B cell (primary cell): ENCODE results near the gene PCDHA1. TPM values are rescaled to one million over a fixed set of nuclear protein-coding genes. Genes with fewer than 3 reads are reported as not detected.
"Not testable (repeated sequence)": the region's sequence is repeated elsewhere in the genome, so short reads cannot be mapped to it uniquely, and the experiment has no call there.

Source experiments
- ATAC-seq: fragments of 200-7000 bp; cut with Tn5 transposase; one replicate; pipeline ENCODE4 v1.10.0; 2021; ENCODE audit warnings: low read depth, mild to moderate bottlenecking, moderate number of reproducible peaks, moderate library complexity
- CTCF ChIA-PET: fragments of 350-600 bp; sonication (Branson Sonifier 250); formaldehyde crosslinking; loops from one replicate; lab custom pipeline; 2021; ENCODE audit warnings: antibody characterized with exemption, inconsistent platforms; lab: Charles Lee
- POLR2A ChIA-PET: fragments of 350-600 bp; sonication (Branson Sonifier 250); formaldehyde crosslinking; loops from one replicate; lab custom pipeline; 2021; ENCODE audit warnings: antibody characterized with exemption; lab: Charles Lee
- DNase-seq: peaks from one replicate; pipeline ENCODE4 v3.0.0; 2013
- H2AFZ ChIP-seq: 2 replicates; pipeline ENCODE4 v1.6.1; 2012; ENCODE audit warnings: mild to moderate bottlenecking, low read depth, low read length; ENCODE audit not compliant: insufficient read depth, poor library complexity, severe bottlenecking
- H3K27ac ChIP-seq, 2 donors: 1 replicate in 1 of 2; 2 replicates in 1 of 2; pipeline ENCODE4 v1.5.1; 2012 to 2013; ENCODE audit warnings: low read length in 2 of 2, mild to moderate bottlenecking in 2 of 2, moderate library complexity in 1 of 2
- H3K27me3 ChIP-seq, 4 experiments: fragments of 200-600 bp in 1 of 4; sonication (generic) in 1 of 4; replicated peaks in 1 of 4; 1 replicate in 2 of 4; 2 replicates in 2 of 4; pipeline versions ENCODE4 v1.6.1 to v1.7.0; 2013 to 2016; ENCODE audit warnings: low read length in 3 of 4, mild to moderate bottlenecking in 2 of 4, mixed read lengths in 1 of 4, moderate library complexity in 1 of 4; ENCODE audit not compliant: insufficient read depth in 4 of 4, control insufficient read depth in 3 of 4; ENCODE audit errors: control extremely low read depth in 1 of 4
- H3K36me3 ChIP-seq, 2 experiments: replicated peaks in 1 of 2; 1 replicate in 1 of 2; 2 replicates in 1 of 2; pipeline versions ENCODE4 v1.6.1 to v1.7.1; 2013; ENCODE audit warnings: low read length in 1 of 2; ENCODE audit not compliant: insufficient read depth in 2 of 2, control insufficient read depth in 1 of 2; ENCODE audit errors: control extremely low read depth in 1 of 2, extremely low read depth in 1 of 2
- H3K4me1 ChIP-seq, 2 donors: fragments of 200-600 bp in 1 of 2; sonication (generic) in 1 of 2; 1 replicate in 1 of 2; 2 replicates in 1 of 2; pipeline versions ENCODE4 v1.5.1 to v1.6.1; 2013 to 2017; ENCODE audit warnings: low read length in 2 of 2; ENCODE audit not compliant: control insufficient read depth in 2 of 2, insufficient read depth in 2 of 2
- H3K4me2 ChIP-seq: replicated peaks from 2 replicates; pipeline ENCODE3; 2012; ENCODE audit warnings: mild to moderate bottlenecking, low read depth, low read length; ENCODE audit not compliant: poor library complexity, severe bottlenecking
- H3K4me3 ChIP-seq, 5 experiments: fragments of 200-600 bp in 1 of 5; sonication (generic) in 1 of 5; 1 replicate in 3 of 5; 2 replicates in 2 of 5; pipeline versions ENCODE4 v1.5.1 to v1.7.0; 2011 to 2016; ENCODE audit warnings: low read length in 4 of 5, mild to moderate bottlenecking in 4 of 5, low read depth in 2 of 5, control low read depth in 1 of 5, moderate library complexity in 1 of 5; ENCODE audit not compliant: insufficient read depth in 1 of 5; ENCODE audit errors: control extremely low read depth in 1 of 5, extremely low read depth in 1 of 5
- H3K79me2 ChIP-seq: fragments of 200-600 bp; sonication (generic); one replicate; pipeline ENCODE4 v1.6.0; 2016; ENCODE audit warnings: low read length; ENCODE audit not compliant: control insufficient read depth, insufficient read depth
- H3K9ac ChIP-seq: fragments of 200-600 bp; sonication (generic); 2 replicates; pipeline ENCODE4 v1.6.1; 2017; ENCODE audit warnings: mild to moderate bottlenecking, low read length, moderate library complexity
- H3K9me3 ChIP-seq, 3 donors: one replicate each; pipeline versions ENCODE4 v1.6.1 to v1.7.1; 2013; ENCODE audit warnings: low read length in 2 of 3; ENCODE audit not compliant: control insufficient read depth in 2 of 3, insufficient read depth in 1 of 3; ENCODE audit errors: control extremely low read depth in 1 of 3
- H4K20me1 ChIP-seq: 2 replicates; pipeline ENCODE4 v1.6.0; 2012; ENCODE audit warnings: mild to moderate bottlenecking, low read length; ENCODE audit not compliant: insufficient read depth, control insufficient read depth, poor library complexity, severe bottlenecking
- H3K27ac Mint-ChIP-seq: one replicate; pipeline ENCODE4 v1.8.0; 2021; ENCODE audit warnings: mixed read lengths
- H3K27me3 Mint-ChIP-seq: one replicate; pipeline ENCODE4 v1.8.0; 2021; ENCODE audit warnings: mixed read lengths
- H3K4me1 Mint-ChIP-seq: one replicate; pipeline ENCODE4 v1.8.0; 2021; ENCODE audit warnings: mixed read lengths
- H3K4me3 Mint-ChIP-seq: one replicate; pipeline ENCODE4 v1.8.0; 2021; ENCODE audit warnings: mixed read lengths
- H3K9me3 Mint-ChIP-seq: one replicate; pipeline ENCODE4 v1.8.0; 2022; ENCODE audit warnings: mixed read lengths; ENCODE audit not compliant: insufficient read depth
- CTCF ChIP-seq: fragments of 200-600 bp; IDR thresholded peaks from one replicate; pipeline ENCODE4 v1.8.0; 2022; ENCODE audit warnings: antibody characterized with exemption, mild to moderate bottlenecking
- EZH2 ChIP-seq: IDR thresholded peaks from 2 replicates; pipeline ENCODE4 v1.6.1; 2012; ENCODE audit warnings: borderline replicate concordance, low read depth, mild to moderate bottlenecking, moderate library complexity, low read length; ENCODE audit not compliant: insufficient read depth, poor library complexity, severe bottlenecking
- WGBS: methylation state at CpG from one replicate; pipeline ENCODE4 v1.1.5; 2013; ENCODE audit warnings: missing lambda C conversion rate; ENCODE audit not compliant: insufficient coverage; 5-methylcytosine and 5-hydroxymethylcytosine counted together
- intact Hi-C: fragments of 100-400 bp; cut with micrococcal nuclease; formaldehyde crosslinking; loops from one replicate; pipeline ENCODE4 v1.10.0; 2022
- polyA plus RNA-seq: library from polyadenylated mRNA; depleted of rRNA; stranded (reverse); fragments of >200 nt; gene quantifications from 2 replicates; pipeline ENCODE4 v1.2.3, GENCODE V29; 2012
- total RNA-seq, 2 donors: library from RNA; stranded (reverse); fragments of 120-200 nt in 1 of 2; gene quantifications; 1 replicate in 1 of 2; 2 replicates in 1 of 2; pipeline versions ENCODE4 v1.2.3 to v1.2.4, GENCODE V29; 2013 to 2022

Gene PCDHA1
- total and polyA plus RNA-seq, 2 donors (not counting 1 experiment from before 2014, with no cell fraction given): not detected

- H3K27me3 ChIP-seq: peaks cover 0 to 8% (median 0%) of the 10 kb centered on the region in 4 experiments
- no peak overlapping the region for H3K4me2 ChIP-seq
- H3K36me3 ChIP-seq: no peaks in the 10 kb centered on the region
- WGBS: no CpG with 5 or more reads among the region's 1 CpG
- intact Hi-C loops: no loop called here
- no peaks in the 10 kb centered on the region for H3K4me1 Mint-ChIP-seq
- H3K9me3 ChIP-seq: peaks cover 4 to 42% (median 28%) of the 10 kb centered on the region in 3 donors
- H3K4me3 ChIP-seq: no peak overlapping the region
- no peaks in the 10 kb centered on the region for H3K79me2 ChIP-seq
- H3K27me3 Mint-ChIP-seq: peaks cover 9% of the 10 kb centered on the region
- H3K9me3 Mint-ChIP-seq: peaks cover 30% of the 10 kb centered on the region
- no peak overlapping the region for H3K9ac ChIP-seq
- CTCF ChIA-PET: no interaction called here
- TF ChIP-seq CTCF: no peak
- TF ChIP-seq EZH2: no peak
- no peak overlapping the region for H2AFZ ChIP-seq
- H3K4me3 Mint-ChIP-seq: no peak overlapping the region
- H3K27ac Mint-ChIP-seq: no peak overlapping the region
- DNase-seq: no peak
- H3K27ac ChIP-seq: no peak overlapping the region
- no peaks in the 10 kb centered on the region for H4K20me1 ChIP-seq
- no peaks in the 10 kb centered on the region for H3K4me1 ChIP-seq
- POLR2A ChIA-PET: no interaction called here
- ATAC-seq: no peak
These were observed 5.4 kb upstream of the PCDHA1 start for GRCh38 chr5:140780512-140780911.

DNA sequence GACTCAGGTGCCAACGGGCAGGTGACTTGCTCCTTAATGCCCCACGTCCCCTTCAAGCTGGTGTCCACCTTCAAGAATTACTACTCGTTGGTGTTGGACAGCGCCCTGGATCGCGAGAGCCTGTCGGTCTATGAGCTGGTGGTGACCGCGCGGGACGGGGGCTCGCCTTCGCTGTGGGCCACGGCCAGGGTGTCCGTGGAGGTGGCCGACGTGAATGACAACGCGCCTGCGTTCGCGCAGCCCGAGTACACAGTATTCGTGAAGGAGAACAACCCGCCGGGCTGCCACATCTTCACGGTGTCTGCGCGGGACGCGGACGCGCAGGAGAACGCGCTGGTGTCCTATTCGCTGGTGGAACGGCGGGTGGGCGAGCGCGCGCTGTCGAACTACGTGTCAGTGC lies 1.5 kb downstream of the PCDHA1 start:
- H3K36me3 ChIP-seq, H3K79me2 ChIP-seq, ATAC-seq, H3K27ac Mint-ChIP-seq, H3K4me1 ChIP-seq, H3K4me3 Mint-ChIP-seq, H3K27ac ChIP-seq, H3K4me2 ChIP-seq, intact Hi-C loops, H3K4me3 ChIP-seq, H2AFZ ChIP-seq, H3K4me1 Mint-ChIP-seq, CTCF ChIA-PET, POLR2A ChIA-PET, H4K20me1 ChIP-seq, DNase-seq, H3K9ac ChIP-seq: not testable (repeated sequence)
- 63% methylated on average over 44 of the region's 44 CpGs for WGBS
- peaks cover 0 to 20% (median 5%) of the 10 kb centered on the region in 4 experiments for H3K27me3 ChIP-seq
- peaks cover 3 to 44% (median 33%) of the 10 kb centered on the region in 3 donors for H3K9me3 ChIP-seq
- peaks cover 14% of the 10 kb centered on the region for H3K9me3 Mint-ChIP-seq
- peaks cover 29% of the 10 kb centered on the region for H3K27me3 Mint-ChIP-seq

GRCh38 chr5:140787849-140788504 lies 2.0 kb downstream of the PCDHA1 start:
- H3K79me2 ChIP-seq, DNase-seq, H3K36me3 ChIP-seq, H3K4me3 Mint-ChIP-seq, H3K9ac ChIP-seq, H3K4me1 Mint-ChIP-seq, H3K4me2 ChIP-seq, ATAC-seq, CTCF ChIA-PET, H3K27ac ChIP-seq, intact Hi-C loops, H3K4me1 ChIP-seq, H4K20me1 ChIP-seq, H2AFZ ChIP-seq, H3K4me3 ChIP-seq, H3K27ac Mint-ChIP-seq, POLR2A ChIA-PET: not testable (repeated sequence)
- Mint-ChIP-seq H3K27me3 (peaks cover 27% of the 10 kb centered on the region), H3K9me3 (peaks cover 12% of the 10 kb centered on the region)
- peaks cover 3 to 40% (median 32%) of the 10 kb centered on the region in 3 donors for H3K9me3 ChIP-seq
- 55% methylated on average over 70 of the region's 70 CpGs for WGBS
- H3K27me3 ChIP-seq: peaks cover 0 to 19% (median 7%) of the 10 kb centered on the region in 4 experiments
